GM12892 (cell line): ENCODE results near the gene HPCAL1. TPM values are rescaled to one million over a fixed set of nuclear protein-coding genes. Genes with fewer than 3 reads are reported as not detected.
A peak's percentile ranks its signal among the peaks of the same experiment; 100 is the strongest.

Experiments used
- DNase-seq: peaks from one replicate; pipeline ENCODE4 v3.0.0; 2011; ENCODE audit not compliant: insufficient read length
- FAIRE-seq: peaks from 2 replicates; lab custom pipeline; 2011; peaks lifted over from hg19 to GRCh38; lab: Jason Lieb, UNC
- POLR2A ChIP-seq: IDR thresholded peaks from 2 replicates; pipeline ENCODE4 v1.6.1; 2011; ENCODE audit warnings: low read depth, low read length, control low read depth
- POLR2AphosphoS5 ChIP-seq: IDR thresholded peaks from 2 replicates; pipeline ENCODE4 v1.6.1; 2011; ENCODE audit warnings: low read depth, low read length, control low read depth
- TAF1 ChIP-seq: IDR thresholded peaks from 2 replicates; pipeline ENCODE4 v1.6.1; 2011; ENCODE audit warnings: low read depth, mild to moderate bottlenecking, control low read depth, low read length, borderline replicate concordance
- polyA plus RNA-seq: library from polyadenylated mRNA; unstranded; fragments of >200 nt; gene quantifications from one replicate; pipeline ENCODE4 v1.2.1, GENCODE V29; 2012; ENCODE audit warnings: missing spikeins, inconsistent platforms; ENCODE audit not compliant: missing spikeins

The HPCAL1 gene
- 4.1 TPM for polyA plus RNA-seq

GRCh38 chr2:10302479-10303180, at the start of gene HPCAL1:
TSS of gene HPCAL1 (plus strand) at chr2:10302904. CDS start at chr2:10419758, 116,854 bp downstream.
- peak; percentile 60 for FAIRE-seq
- TF ChIP-seq POLR2A (no peak), POLR2AphosphoS5 (no peak), TAF1 (no peak)
- peak; percentile 91 for DNase-seq

GRCh38 chr2:10253596-10254372, 48.9 kb upstream of the HPCAL1 start:
- no peak for FAIRE-seq
- TF ChIP-seq POLR2A = no peak
- TF ChIP-seq TAF1 = no peak
- no peak for TF ChIP-seq POLR2AphosphoS5
- no peak for DNase-seq

GRCh38 chr2:10254373-10255188, 48.1 kb upstream of the HPCAL1 start:
- TF ChIP-seq POLR2A (no peak), POLR2AphosphoS5 (no peak), TAF1 (no peak)
- DNase-seq = no peak
- no peak for FAIRE-seq

DNA sequence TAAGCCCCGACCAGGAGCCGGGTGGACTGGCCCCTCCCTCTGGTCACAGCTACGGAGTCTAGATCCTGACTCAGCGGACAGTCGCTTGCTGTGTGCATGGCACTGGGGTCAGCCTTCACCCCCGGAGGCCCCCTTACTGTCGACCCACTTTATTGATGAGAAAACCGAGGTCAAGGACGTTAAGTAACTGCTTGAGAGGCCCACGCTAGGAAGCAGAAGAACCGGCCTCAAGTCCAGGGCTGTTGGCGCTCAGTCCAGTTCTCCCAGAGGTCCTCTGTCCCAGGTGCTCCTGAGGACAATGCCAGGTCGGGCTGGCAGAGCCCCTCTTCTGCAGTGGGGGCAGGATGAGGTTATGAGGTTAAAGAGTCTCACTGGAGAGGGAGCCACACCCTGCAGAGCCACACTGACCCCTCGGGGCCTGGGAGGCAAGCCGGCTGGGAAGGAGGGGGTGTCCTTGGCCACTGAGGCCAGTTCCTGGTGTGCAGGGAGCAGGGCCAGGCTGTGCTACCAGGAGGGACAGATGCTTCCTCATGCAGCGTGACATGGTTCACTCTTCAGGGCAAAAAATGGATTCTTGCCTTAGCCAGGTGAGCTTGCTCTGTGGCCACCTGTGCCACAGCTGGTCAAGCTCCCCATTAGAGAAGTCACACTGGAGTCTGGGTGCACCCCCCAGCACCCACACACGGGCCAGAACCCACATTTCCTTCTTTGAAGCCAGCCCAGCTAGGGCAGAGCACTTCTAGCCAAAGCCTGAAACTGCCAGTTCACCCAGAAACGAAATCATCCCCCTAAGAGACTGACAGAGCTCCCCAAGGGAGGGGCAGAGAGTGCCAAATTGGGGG, 47.3 kb upstream of the HPCAL1 start:
- FAIRE-seq = no peak
- TF ChIP-seq POLR2A = no peak
- no peak for TF ChIP-seq POLR2AphosphoS5
- no peak for TF ChIP-seq TAF1
- no peak for DNase-seq

GRCh38 chr2:10256031-10256514, 46.6 kb upstream of the HPCAL1 start:
- DNase-seq (no peak), FAIRE-seq (no peak)
- TF ChIP-seq TAF1 (no peak), POLR2AphosphoS5 (no peak), POLR2A (no peak)

- FAIRE-seq (no peak), DNase-seq (no peak)
- TF ChIP-seq POLR2A (no peak), TAF1 (no peak), POLR2AphosphoS5 (no peak)
Measured at GRCh38 chr2:10256515-10257031, 46.1 kb upstream of the HPCAL1 start.

- TF ChIP-seq TAF1 = no peak
- TF ChIP-seq POLR2A = no peak
- no peak for TF ChIP-seq POLR2AphosphoS5
- no peak for FAIRE-seq
- DNase-seq = no peak
Measured at GRCh38 chr2:10257036-10257435, 45.7 kb upstream of the HPCAL1 start.

DNA sequence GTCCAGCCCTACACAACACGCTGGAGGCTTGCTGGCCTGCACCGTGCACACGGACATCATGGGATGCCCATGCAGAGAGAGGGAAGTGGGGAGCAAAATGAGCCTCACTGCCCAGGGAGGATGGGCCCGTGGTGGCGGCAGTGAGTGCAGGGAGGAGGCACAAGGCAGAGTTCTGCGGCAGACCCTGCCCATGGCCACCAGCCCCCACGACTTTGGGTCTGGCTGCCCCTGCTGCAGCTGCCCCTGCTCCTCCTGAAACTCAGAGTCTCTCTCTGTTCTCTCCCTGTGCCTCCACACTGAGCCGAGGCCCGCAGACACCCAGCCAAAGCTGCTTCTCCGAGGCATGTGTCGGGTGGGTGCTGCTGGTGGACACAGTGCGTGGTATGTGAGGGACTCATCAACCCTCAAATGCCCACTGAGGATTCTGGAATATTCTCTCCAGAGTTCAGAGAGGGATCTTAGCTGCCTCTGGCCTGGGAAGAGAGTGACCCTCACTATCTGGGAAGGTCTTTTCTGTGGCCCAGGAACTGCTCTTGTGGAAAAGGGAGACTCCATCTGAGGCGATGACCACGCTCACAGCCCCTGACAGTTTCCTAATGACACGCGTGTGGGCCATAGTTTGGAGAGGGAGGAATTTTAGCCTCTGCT, 45.1 kb upstream of the HPCAL1 start:
- DNase-seq (no peak), FAIRE-seq (no peak)
- TF ChIP-seq POLR2A = no peak
- no peak for TF ChIP-seq TAF1
- no peak for TF ChIP-seq POLR2AphosphoS5

DNA sequence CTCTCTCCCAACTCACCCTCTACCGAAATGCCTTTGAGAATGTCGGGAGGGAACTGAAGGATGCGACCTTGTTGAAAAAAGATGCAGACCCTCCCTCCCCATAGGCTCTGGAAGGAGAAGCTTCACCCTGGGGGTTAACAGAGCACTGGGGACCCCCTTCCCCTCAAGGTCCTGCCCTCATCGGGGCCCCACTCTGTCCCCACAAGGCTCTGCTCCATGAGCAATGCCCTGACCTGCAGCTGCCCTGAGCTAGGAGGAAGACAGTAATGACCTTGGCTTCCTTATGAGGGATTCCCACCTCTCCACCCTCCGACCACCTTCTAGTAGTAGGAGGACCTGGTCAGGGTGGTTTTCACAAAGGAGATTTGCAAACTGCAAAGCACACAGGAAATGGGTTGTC, 44.4 kb upstream of the HPCAL1 start:
- FAIRE-seq (no peak), DNase-seq (no peak)
- TF ChIP-seq TAF1 = no peak
- TF ChIP-seq POLR2A = no peak
- no peak for TF ChIP-seq POLR2AphosphoS5

- TF ChIP-seq TAF1 (no peak), POLR2AphosphoS5 (no peak), POLR2A (no peak)
- DNase-seq (no peak), FAIRE-seq (no peak)
Measured at GRCh38 chr2:10258726-10259125, 44.0 kb upstream of the HPCAL1 start.
